GM12874 (cell line): ENCODE data around the gene STARD5.

Source experiments
- CTCF ChIP-seq: IDR thresholded peaks from 2 replicates; pipeline ENCODE4 v1.5.1; 2011; ENCODE audit warnings: low read depth, mild to moderate bottlenecking, control low read depth, low read length, moderate library complexity; ENCODE audit not compliant: insufficient read depth

The STARD5 gene

GRCh38 chr15:81310480-81310879 is 13.5 kb downstream of the STARD5 start:
- no peak for TF ChIP-seq CTCF

GRCh38 chr15:81309647-81310450 is 14.1 kb downstream of the STARD5 start:
- no peak for TF ChIP-seq CTCF

- TF ChIP-seq CTCF = no peak
Measured at GRCh38 chr15:81308260-81308659, 15.7 kb downstream of the STARD5 start.

GRCh38 chr15:81304226-81304625 is 19.7 kb downstream of the STARD5 start:
- TF ChIP-seq CTCF = no peak

- no peak for TF ChIP-seq CTCF
Measured at GRCh38 chr15:81303244-81304225, 20.4 kb downstream of the STARD5 start.

GRCh38 chr15:81302701-81303109 is 21.2 kb downstream of the STARD5 start:
- TF ChIP-seq CTCF = no peak

GRCh38 chr15:81301815-81302399 is 22.0 kb downstream of the STARD5 start:
- TF ChIP-seq CTCF = no peak
